OCI-LY1 (cell line): ENCODE data around the gene TRIM2.

Source experiments
- CTCF ChIP-seq: fragments of 200-600 bp; sonication (generic), shearing (Covaris generic); IDR thresholded peaks from 2 replicates; pipeline ENCODE4 v1.5.1; 2017; ENCODE audit warnings: mild to moderate bottlenecking, antibody characterized with exemption, low read length, moderate library complexity, mixed read lengths
- EZH2 ChIP-seq: fragments of 200-600 bp; sonication (generic), shearing (Covaris generic); IDR thresholded peaks from 2 replicates; pipeline ENCODE4 v1.8.0; 2017; ENCODE audit warnings: borderline replicate concordance, mixed run types, mild to moderate bottlenecking, antibody characterized with exemption, low read length, moderate library complexity, mixed read lengths

- TF ChIP-seq CTCF (no peak), EZH2 (no peak)
These were observed 159.8 kb downstream of the TRIM2 start for GRCh38 chr4:153364061-153364460.
